HEK293T (cell line): ENCODE results near the gene RNF144A.

Experiments used
- CTCF ChIA-PET: fragments of 350-600 bp; formaldehyde crosslinking; extraction: SDS; loops from one replicate; lab custom pipeline; 2021; ENCODE audit warnings: antibody characterized with exemption, inconsistent platforms; lab: Yijun Ruan, JAX
- POLR2A ChIA-PET: fragments of 350-600 bp; formaldehyde crosslinking; extraction: SDS; loops from one replicate; lab custom pipeline; 2020; ENCODE audit warnings: antibody characterized with exemption, inconsistent platforms; lab: Yijun Ruan, JAX
- DNase-seq: peaks from one replicate; pipeline ENCODE4 v3.0.0; 2012; ENCODE audit warnings: mixed read lengths; ENCODE audit errors: extremely low spot score
- ARNT ChIP-seq: fragments of 450-650 bp; IDR thresholded peaks from 2 replicates; pipeline ENCODE4 v1.6.1; 2017; ENCODE audit warnings: mild to moderate bottlenecking
- BHLHE40 ChIP-seq: fragments of 450-650 bp; IDR thresholded peaks from 2 replicates; pipeline ENCODE4 v1.6.1; 2016; ENCODE audit warnings: mild to moderate bottlenecking, moderate library complexity, borderline replicate concordance
- CTBP1 ChIP-seq: fragments of 450-650 bp; IDR thresholded peaks from 2 replicates; pipeline ENCODE4 v1.6.1; 2016; ENCODE audit warnings: borderline replicate concordance
- ELF4 ChIP-seq: fragments of 450-650 bp; IDR thresholded peaks from 2 replicates; pipeline ENCODE4 v1.6.1; 2017; ENCODE audit warnings: antibody characterized with exemption
- FOXA1 ChIP-seq: fragments of 450-650 bp; IDR thresholded peaks from 2 replicates; pipeline ENCODE4 v1.6.1; 2016; ENCODE audit warnings: mild to moderate bottlenecking
- FOXK2 ChIP-seq: fragments of 450-650 bp; IDR thresholded peaks from 2 replicates; pipeline ENCODE4 v1.6.1; 2016; ENCODE audit warnings: mild to moderate bottlenecking
- FOXM1 ChIP-seq: fragments of 450-650 bp; IDR thresholded peaks from 2 replicates; pipeline ENCODE4 v1.6.1; 2017; ENCODE audit warnings: mild to moderate bottlenecking, borderline replicate concordance
- HDGF ChIP-seq: fragments of 450-650 bp; IDR thresholded peaks from 2 replicates; pipeline ENCODE4 v1.6.1; 2017; ENCODE audit warnings: antibody characterized with exemption, borderline replicate concordance
- L3MBTL2 ChIP-seq: fragments of 450-650 bp; conservative IDR thresholded peaks from 2 replicates; pipeline ENCODE4 v1.6.1; 2016; ENCODE audit warnings: mild to moderate bottlenecking
- LEF1 ChIP-seq: fragments of 450-650 bp; IDR thresholded peaks from 2 replicates; pipeline ENCODE4 v1.6.1; 2017; ENCODE audit warnings: mild to moderate bottlenecking, borderline replicate concordance
- NFRKB ChIP-seq: fragments of 450-650 bp; IDR thresholded peaks from 2 replicates; pipeline ENCODE4 v1.6.1; 2016; ENCODE audit warnings: mild to moderate bottlenecking, moderate library complexity
- PKNOX1 ChIP-seq: fragments of 450-650 bp; IDR thresholded peaks from 2 replicates; pipeline ENCODE4 v1.6.1; 2016
- SP1 ChIP-seq: fragments of 450-650 bp; IDR thresholded peaks from 2 replicates; pipeline ENCODE4 v1.6.1; 2017
- SUZ12 ChIP-seq: fragments of 450-650 bp; IDR thresholded peaks from 2 replicates; pipeline ENCODE4 v1.6.1; 2016; ENCODE audit warnings: mild to moderate bottlenecking
- TARDBP ChIP-seq: fragments of 450-650 bp; IDR thresholded peaks from 2 replicates; pipeline ENCODE4 v1.6.1; 2016
- ZNF384 ChIP-seq: fragments of 450-650 bp; IDR thresholded peaks from 2 replicates; pipeline ENCODE4 v1.6.1; 2016

RNF144A gene

GRCh38 chr2:6921321-6921922 lies 4.2 kb downstream of the RNF144A start:
- DNase-seq, result no peak
- no peak for TF ChIP-seq SP1
- no peak for TF ChIP-seq FOXM1
- no peak for TF ChIP-seq FOXA1
- no peak for TF ChIP-seq FOXK2
- TF ChIP-seq ARNT, result no peak
- TF ChIP-seq BHLHE40, result no peak
- ChIA-PET POLR2A (no interaction called here), CTCF (interaction anchor here (0.8 kb wide), 1 partner anchor 12 kb away, joined by 3 read pairs; no protein-coding TSS in a partner anchor)

DNA sequence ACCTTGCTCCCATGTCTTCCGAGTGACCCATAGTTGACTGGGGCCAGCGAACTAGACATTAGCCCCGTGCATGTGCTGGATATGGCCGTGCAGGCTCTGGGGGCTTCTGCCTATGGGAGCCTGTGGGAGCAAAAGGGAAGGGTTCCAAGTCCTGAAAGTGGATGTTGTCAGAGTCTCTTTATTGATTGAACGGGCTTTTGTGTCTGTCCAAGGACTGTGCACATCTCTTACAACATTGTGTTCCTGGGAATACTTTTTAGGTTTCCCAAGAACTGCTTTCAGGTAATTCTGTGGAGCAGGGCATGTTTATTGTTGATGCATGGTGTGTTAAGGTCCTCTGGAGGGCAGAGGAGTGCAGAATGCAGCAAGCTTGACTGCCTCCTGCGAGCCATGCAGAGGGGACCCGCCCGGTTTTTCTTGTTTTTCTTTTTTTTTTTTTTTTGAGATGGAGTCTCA lies 5.0 kb downstream of the RNF144A start:
- TF ChIP-seq NFRKB (no peak), FOXA1 (no peak), FOXK2 (no peak), ARNT (no peak), ZNF384 (no peak), PKNOX1 (no peak), FOXM1 (no peak), HDGF (no peak), TARDBP (no peak), SP1 (no peak), ELF4 (no peak), CTBP1 (no peak), LEF1 (no peak), BHLHE40 (no peak), SUZ12 (no peak), L3MBTL2 (no peak)
- POLR2A ChIA-PET, result no interaction called here
- CTCF ChIA-PET, result no interaction called here
- peak; percentile 18 for DNase-seq

DNA sequence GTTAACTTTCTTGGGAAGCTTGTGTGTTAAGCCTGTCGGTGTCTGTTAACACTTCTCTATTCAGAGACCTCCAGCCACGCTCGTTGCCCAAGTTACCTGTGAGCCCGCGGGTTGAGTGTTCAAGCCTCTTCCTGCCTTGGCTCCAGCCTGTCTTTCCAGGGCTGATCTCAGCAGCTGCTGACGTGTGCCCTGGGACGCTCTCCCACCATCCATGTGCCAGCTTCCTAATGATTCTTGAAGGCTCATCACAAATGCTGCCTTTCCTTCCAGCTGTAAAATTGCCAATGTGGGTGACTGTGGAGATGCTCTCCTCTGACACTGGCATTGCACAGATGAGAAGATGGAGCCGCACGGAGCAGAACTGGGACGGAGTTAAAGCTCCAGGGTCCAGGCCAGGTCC lies 6.1 kb downstream of the RNF144A start:
- CTCF ChIA-PET, result no interaction called here
- POLR2A ChIA-PET, result no interaction called here
- no peak for DNase-seq
- TF ChIP-seq HDGF, result no peak
- TF ChIP-seq SUZ12, result no peak
- no peak for TF ChIP-seq L3MBTL2
- no peak for TF ChIP-seq ZNF384
- TF ChIP-seq LEF1, result no peak
- no peak for TF ChIP-seq BHLHE40
- TF ChIP-seq SP1, result no peak
- no peak for TF ChIP-seq PKNOX1
- TF ChIP-seq FOXA1, result no peak

- TF ChIP-seq PKNOX1 (no peak), CTBP1 (no peak), SP1 (no peak), HDGF (no peak), FOXK2 (no peak), LEF1 (no peak), L3MBTL2 (no peak), NFRKB (no peak), SUZ12 (no peak), FOXA1 (no peak), ZNF384 (no peak), TARDBP (no peak), ELF4 (no peak), BHLHE40 (no peak)
- POLR2A ChIA-PET, result no interaction called here
- CTCF ChIA-PET, result no interaction called here
- no peak for DNase-seq
Measured at GRCh38 chr2:6924101-6924923, 7.1 kb downstream of the RNF144A start.

- ChIA-PET POLR2A (no interaction called here), CTCF (no interaction called here)
- TF ChIP-seq TARDBP (no peak), CTBP1 (no peak), SP1 (no peak), LEF1 (no peak), ELF4 (no peak), FOXK2 (no peak)
- DNase-seq, result no peak
Measured at GRCh38 chr2:6924924-6925409, 7.8 kb downstream of the RNF144A start.

GRCh38 chr2:6926071-6926732 lies 9.0 kb downstream of the RNF144A start:
- TF ChIP-seq ARNT, result no peak
- no peak for TF ChIP-seq LEF1
- TF ChIP-seq ELF4, result no peak
- TF ChIP-seq FOXM1, result no peak
- TF ChIP-seq TARDBP, result no peak
- TF ChIP-seq SP1, result no peak
- no peak for TF ChIP-seq CTBP1
- no peak for TF ChIP-seq HDGF
- no peak for TF ChIP-seq NFRKB
- TF ChIP-seq ZNF384, result no peak
- TF ChIP-seq FOXK2, result no peak
- TF ChIP-seq PKNOX1, result no peak
- CTCF ChIA-PET, result no interaction called here
- no peak for DNase-seq
- POLR2A ChIA-PET, result no interaction called here
